ENCODE measurements around the gene CTNNA2. TPM values are rescaled to one million over a fixed set of nuclear protein-coding genes. Genes with fewer than 3 reads are reported as not detected.

Gene CTNNA2
- polyA plus RNA-seq, 1 experiment, result not detected

DNA sequence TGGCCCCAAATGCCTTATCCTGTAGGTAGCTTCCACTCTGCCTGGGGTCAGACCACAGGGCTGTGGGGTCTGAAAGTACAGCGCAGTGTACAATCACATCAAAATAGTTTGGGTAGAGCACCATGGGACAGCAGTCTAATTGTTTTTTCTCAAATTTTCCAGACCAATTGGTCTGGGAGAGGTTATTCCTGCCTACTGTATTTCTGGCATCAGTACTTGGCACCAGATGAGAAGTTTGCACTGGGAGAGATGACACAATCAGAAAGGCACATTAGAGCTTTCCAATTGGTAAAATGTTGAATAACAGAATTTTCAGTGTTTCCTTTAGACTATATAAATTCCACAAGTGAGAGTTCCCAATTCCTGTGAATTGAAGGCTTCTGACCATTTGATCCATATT is 822.6 kb downstream of the CTNNA2 start:
- no peak for TF ChIP-seq CTCF (IDR thresholded peaks at IDR 0.05; ENCODE audit: low read depth, low read length)
- CTCF ChIA-PET, result no interaction called here
- no peak for DNase-seq (ENCODE audit: low read depth, low spot score)
- H3K27ac ChIP-seq (ENCODE audit: low read depth, low read length), result no peak overlapping the region
- H3K27me3 ChIP-seq (ENCODE audit: control insufficient read depth, insufficient read depth, low read length), result no peaks in the 10 kb centered on the region
- H3K4me3 ChIP-seq (ENCODE audit: low read depth, low read length), result no peak overlapping the region
- H3K9me3 ChIP-seq (ENCODE audit: control insufficient read depth, insufficient read depth, low read length), result no peaks in the 10 kb centered on the region
- POLR2A ChIA-PET, result no interaction called here

GRCh38 chr2:80338794-80339193 is 825.9 kb downstream of the CTNNA2 start:
- ChIA-PET POLR2A (no interaction called here), CTCF (no interaction called here)
- H3K4me3 ChIP-seq (ENCODE audit: low read depth, low read length), result no peak overlapping the region
- H3K27ac ChIP-seq (ENCODE audit: low read depth, low read length), result no peak overlapping the region
- H3K9me3 ChIP-seq (ENCODE audit: control insufficient read depth, insufficient read depth, low read length), result no peaks in the 10 kb centered on the region
- no peaks in the 10 kb centered on the region for H3K27me3 ChIP-seq (ENCODE audit: control insufficient read depth, insufficient read depth, low read length)
- DNase-seq (ENCODE audit: low read depth, low spot score), result no peak
- no peak for TF ChIP-seq CTCF (IDR thresholded peaks at IDR 0.05; ENCODE audit: low read depth, low read length)

- Histone ChIP-seq H3K27ac (ENCODE audit: low read depth, low read length) (no peak overlapping the region), H3K4me3 (ENCODE audit: low read depth, low read length) (no peak overlapping the region), H3K27me3 (ENCODE audit: control insufficient read depth, insufficient read depth, low read length) (no peaks in the 10 kb centered on the region), H3K9me3 (ENCODE audit: control insufficient read depth, insufficient read depth, low read length) (no peaks in the 10 kb centered on the region)
- ChIA-PET CTCF (no interaction called here), POLR2A (no interaction called here)
- no peak for DNase-seq (ENCODE audit: low read depth, low spot score)
- no peak for TF ChIP-seq CTCF (IDR thresholded peaks at IDR 0.05; ENCODE audit: low read depth, low read length)
Observed at GRCh38 chr2:80340022-80340421, 827.2 kb downstream of the CTNNA2 start.

DNA sequence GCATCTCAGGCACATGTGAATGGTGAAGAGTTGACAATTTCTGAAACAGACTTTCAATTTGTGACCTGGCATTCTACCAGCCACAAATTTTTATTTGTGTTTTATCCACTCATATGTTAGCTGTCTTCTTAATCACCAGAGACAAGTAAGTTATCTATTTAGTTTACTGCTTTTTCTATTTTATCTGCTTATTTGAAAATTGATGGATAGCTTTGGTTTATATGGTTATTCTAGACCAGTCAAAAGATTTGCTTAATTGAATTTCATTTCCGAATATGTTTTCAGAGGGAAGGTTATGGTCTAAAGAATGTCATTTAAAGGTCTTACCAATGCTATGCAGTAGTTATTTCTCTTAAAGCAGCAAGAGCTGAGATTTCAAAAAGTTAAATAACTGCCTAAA is 835.2 kb downstream of the CTNNA2 start:
- H3K9me3 ChIP-seq (ENCODE audit: control insufficient read depth, insufficient read depth, low read length), result no peaks in the 10 kb centered on the region
- no peaks in the 10 kb centered on the region for H3K27me3 ChIP-seq (ENCODE audit: control insufficient read depth, insufficient read depth, low read length)
- H3K27ac ChIP-seq (ENCODE audit: low read depth, low read length), result no peak overlapping the region
- POLR2A ChIA-PET, result no interaction called here
- CTCF ChIA-PET, result no interaction called here
- no peak for TF ChIP-seq CTCF (IDR thresholded peaks at IDR 0.05; ENCODE audit: low read depth, low read length)
- no peak for DNase-seq (ENCODE audit: low read depth, low spot score)
- no peak overlapping the region for H3K4me3 ChIP-seq (ENCODE audit: low read depth, low read length)

- H3K9me3 ChIP-seq (ENCODE audit: control insufficient read depth, insufficient read depth, low read length), result no peaks in the 10 kb centered on the region
- DNase-seq (ENCODE audit: low read depth, low spot score), result no peak
- no peak for TF ChIP-seq CTCF (IDR thresholded peaks at IDR 0.05; ENCODE audit: low read depth, low read length)
- H3K27me3 ChIP-seq (ENCODE audit: control insufficient read depth, insufficient read depth, low read length), result no peaks in the 10 kb centered on the region
- CTCF ChIA-PET, result no interaction called here
- no peak overlapping the region for H3K4me3 ChIP-seq (ENCODE audit: low read depth, low read length)
- POLR2A ChIA-PET, result no interaction called here
- no peak overlapping the region for H3K27ac ChIP-seq (ENCODE audit: low read depth, low read length)
Observed at GRCh38 chr2:80348953-80349352, 836.1 kb downstream of the CTNNA2 start.
